Measurements from ENCODE around the gene CNKSR2. TPM values are rescaled to one million over a fixed set of nuclear protein-coding genes. Genes with fewer than 3 reads are reported as not detected.

The CNKSR2 gene
- total RNA-seq, 1 experiment from 2014 or later, result 52.9 TPM

DNA sequence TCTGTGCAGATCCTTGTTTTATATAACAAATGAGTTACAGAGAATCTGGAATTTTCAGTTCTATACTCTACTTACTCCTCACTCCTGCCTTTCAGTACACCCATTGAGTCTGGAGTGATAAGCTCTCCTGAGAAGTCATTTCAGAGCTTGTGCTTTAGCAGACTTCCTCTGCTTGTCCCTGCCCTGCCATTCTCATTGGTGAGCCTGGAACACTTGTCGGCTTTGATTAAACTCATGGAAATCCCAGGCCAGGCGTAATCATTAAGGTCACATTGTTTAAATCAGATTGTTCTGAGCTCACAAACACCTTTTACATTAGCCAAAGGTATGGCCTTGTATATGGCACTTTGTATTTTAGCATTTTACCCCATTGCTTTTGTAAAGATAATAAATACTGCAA, 102.7 kb downstream of the CNKSR2 start:
- peaks cover 4 to 7% of the 10 kb centered on the region in 2 experiments; a peak in 3 of 4 replicates for H3K4me1 Mint-ChIP-seq
- H3K9me3 Mint-ChIP-seq, result peaks cover 0 to 7% of the 10 kb centered on the region in 2 experiments; a peak in 2 of 5 replicates
- Histone ChIP-seq H3K79me2 (ENCODE audit: insufficient read depth, low read length) (no peaks in the 10 kb centered on the region), H3K56ac (ENCODE audit: insufficient read length, low read depth, low read length) (no peak overlapping the region), H3K9me3 (ENCODE audit: control insufficient read depth, low read depth, low read length) (peaks cover 14% of the 10 kb centered on the region), H4K8ac (replicated peaks; ENCODE audit: insufficient read length, low read depth, low read length) (no peak overlapping the region), H3T11ph (ENCODE audit: low read length) (no peak overlapping the region), H2BK12ac (ENCODE audit: insufficient read length, low read depth, low read length) (no peak overlapping the region), H3K14ac (ENCODE audit: insufficient read depth, low read length) (no peak overlapping the region), H2BK5ac (ENCODE audit: insufficient read length, low read length) (no peak overlapping the region), H2BK15ac (ENCODE audit: low read depth, low read length) (no peak overlapping the region), H3K4me1 (ENCODE audit: insufficient read depth, low read length) (no peaks in the 10 kb centered on the region), H3K27me3 (ENCODE audit: insufficient read depth, low read length) (no peaks in the 10 kb centered on the region), H3K27ac (ENCODE audit: insufficient read length, low read depth, low read length) (no peak overlapping the region), H3K23me2 (ENCODE audit: insufficient read length, low read depth, low read length, poor library complexity, severe bottlenecking) (no peaks in the 10 kb centered on the region), H3K4ac (ENCODE audit: low read depth, low read length) (no peak overlapping the region), H2AFZ (ENCODE audit: low read length) (no peak overlapping the region), H4K20me1 (ENCODE audit: control insufficient read depth, insufficient read depth, insufficient read length) (no peaks in the 10 kb centered on the region), H3K23ac (ENCODE audit: insufficient read length, low read depth, low read length) (no peak overlapping the region), H3K4me2 (ENCODE audit: insufficient read depth, insufficient read length, low read length) (no peak overlapping the region), H4K91ac (ENCODE audit: insufficient read length, low read depth, low read length) (no peak overlapping the region), H2BK20ac (ENCODE audit: low read depth, low read length, poor library complexity, severe bottlenecking) (no peak overlapping the region), H3K79me1 (ENCODE audit: insufficient read depth, low read depth, low read length, poor library complexity, severe bottlenecking) (no peaks in the 10 kb centered on the region), H2AK5ac (ENCODE audit: insufficient read length, low read length) (no peak overlapping the region), H2BK120ac (ENCODE audit: low read depth, low read length, poor library complexity, severe bottlenecking) (no peak overlapping the region), H3K9ac (ENCODE audit: extremely low read depth, insufficient read length, low read length) (no peak overlapping the region), H3K18ac (ENCODE audit: insufficient read length, low read depth, low read length) (no peak overlapping the region), H4K5ac (ENCODE audit: insufficient read length, low read depth, low read length) (no peak overlapping the region)
- peaks cover 0 to 8% (median 6%) of the 10 kb centered on the region in 3 experiments; a peak in 4 of 7 replicates for H3K36me3 Mint-ChIP-seq (ENCODE audit: insufficient read depth in 1 of 3, low read depth in 3 of 3)
- WGBS (ENCODE audit: extremely low coverage, insufficient read length, low lambda C conversion rate), result no CpG with 5 or more reads among the region's 2 CpGs
- no peak for TF ChIP-seq CTCF (conservative IDR thresholded peaks at IDR 0.05)
- DNase-seq, result no peak
- H3K27ac Mint-ChIP-seq, result no peak overlapping the region
- H3K27me3 Mint-ChIP-seq (ENCODE audit: low read depth), result no peaks in the 10 kb centered on the region
- no peak overlapping the region for H3K4me3 Mint-ChIP-seq
